Aorta (tissue), 5 donors: Measurements from ENCODE around the gene VPS13D. TPM values are rescaled to one million over a fixed set of nuclear protein-coding genes. Genes with fewer than 3 reads are reported as not detected.
A peak's percentile ranks its signal among the peaks of the same experiment; 100 is the strongest.

Experiments used
- ATAC-seq: fragments of 200-7000 bp; cut with Tn5 transposase; one replicate; pipeline ENCODE4 v1.9.1; 2022; ENCODE audit warnings: moderate library complexity; ENCODE audit not compliant: low FRiP score
- DNase-seq, 2 donors: peaks; one replicate each; pipeline ENCODE4 v3.0.0-alpha.2; 2020
- H3K27ac ChIP-seq, 2 donors: one replicate each; pipeline ENCODE4 v1.5.1; 2013; ENCODE audit warnings: low read length in 2 of 2, mild to moderate bottlenecking in 2 of 2, moderate library complexity in 2 of 2, control low read depth in 1 of 2, inconsistent platforms in 1 of 2, low read depth in 1 of 2
- H3K27me3 ChIP-seq, 2 donors: one replicate each; pipeline ENCODE4 v1.6.1; 2013; ENCODE audit warnings: control low read depth in 1 of 2, low read length in 1 of 2, mild to moderate bottlenecking in 1 of 2, moderate library complexity in 1 of 2; ENCODE audit not compliant: insufficient read depth in 2 of 2, control insufficient read depth in 1 of 2
- H3K36me3 ChIP-seq, 2 donors: one replicate each; pipeline ENCODE4 v1.6.1; 2013; ENCODE audit warnings: control low read depth in 1 of 2, low read length in 1 of 2, mild to moderate bottlenecking in 1 of 2; ENCODE audit not compliant: insufficient read depth in 2 of 2, control insufficient read depth in 1 of 2
- H3K4me1 ChIP-seq, 2 donors: one replicate each; pipeline ENCODE4 v1.6.1; 2013; ENCODE audit warnings: low read length in 2 of 2, control low read depth in 1 of 2, mild to moderate bottlenecking in 1 of 2, moderate library complexity in 1 of 2; ENCODE audit not compliant: insufficient read depth in 2 of 2, control insufficient read depth in 1 of 2
- H3K4me3 ChIP-seq, 2 donors: one replicate each; pipeline ENCODE4 v1.5.1; 2013; ENCODE audit warnings: low read length in 2 of 2, control low read depth in 1 of 2, mild to moderate bottlenecking in 1 of 2
- H3K9me3 ChIP-seq: one replicate; pipeline ENCODE4 v1.6.1; 2013; ENCODE audit warnings: mild to moderate bottlenecking, low read length; ENCODE audit not compliant: control insufficient read depth
- whole genome bisulfite sequencing, 2 donors: extraction: QIAGEN DNeasy Blood & Tissue Kit; methylation state at CpG; one replicate each; pipeline ENCODE4 v1.1.7; 2013; 5-methylcytosine and 5-hydroxymethylcytosine counted together
- intact Hi-C, 2 donors: fragments of 100-400 bp; cut with DNase I; formaldehyde crosslinking; loops; one replicate each; pipeline versions ENCODE4 v1.14.2 to v1.15.0; 2022
- polyA plus RNA-seq, 2 donors: library from polyadenylated mRNA; stranded (reverse); fragments of 200-250 nt; gene quantifications; one replicate each; pipeline ENCODE4 v1.2.3, GENCODE V29; 2013
- total RNA-seq, 2 donors: library from RNA; stranded (reverse); fragmentation: NEBNext Ultra II Directional; extraction: Animal tissue kit (Norgen Biotek cat#: 25700); gene quantifications; one replicate each; pipeline ENCODE4 v1.2.1, GENCODE V29; 2021
- donor health status: healthy with polysubstance abuse.
- donor health status: Bipolar disorder and iron deficiency.
- donor health status: DM: no; HTN: no; CAD: no.
- donor health status: DM: no; HTN: no; CAD: no.
- donor health status: DM: yes; HTN: yes; CAD: no.

VPS13D gene
- total and polyA plus RNA-seq, 4 donors = 15.8 to 134 (median 58.9) TPM

GRCh38 chr1:12491656-12492055, 261.8 kb downstream of the VPS13D start:
- H3K36me3 ChIP-seq = peaks cover 0 to 3% of the 10 kb centered on the region in 2 donors
- 96 to 97% methylated on average over 5 of the region's 5 CpGs for WGBS, 2 donors
- intact Hi-C loops = no loop called here
- H3K4me1 ChIP-seq = peaks cover 0 to 5% of the 10 kb centered on the region in 2 donors
- no peaks in the 10 kb centered on the region for H3K27me3 ChIP-seq
- H3K27ac ChIP-seq = no peak overlapping the region
- no peaks in the 10 kb centered on the region for H3K9me3 ChIP-seq
- ATAC-seq (no peak), DNase-seq (no peak)
- H3K4me3 ChIP-seq = no peak overlapping the region

- intact Hi-C loops = loop anchor here (5.0 kb wide), 2 partner anchors 57 to 122 kb away; partner anchors contain the start of gene DHRS3 (in 1 of the 2)
- ATAC-seq (peak; percentile 15), DNase-seq (no peak)
These were observed 265.9 kb downstream of the VPS13D start for GRCh38 chr1:12495725-12496124.

GRCh38 chr1:12496154-12496961, 266.5 kb downstream of the VPS13D start:
- peak; percentile 88 for ATAC-seq
- no peaks in the 10 kb centered on the region for H3K36me3 ChIP-seq
- no peak overlapping the region for H3K4me3 ChIP-seq
- H3K27ac ChIP-seq = peak overlapping the region; percentile 50 to 91
- H3K4me1 ChIP-seq = peaks cover 2 to 8% of the 10 kb centered on the region in 2 donors
- no peaks in the 10 kb centered on the region for H3K27me3 ChIP-seq
- no peaks in the 10 kb centered on the region for H3K9me3 ChIP-seq
- WGBS, 2 donors = 10 to 11% methylated on average over 9 of the region's 9 CpGs
- DNase-seq = no peak
- intact Hi-C loops = loop anchor here (5.0 kb wide), 2 partner anchors 56 to 121 kb away; partner anchors contain the start of gene DHRS3 (in 1 of the 2)

More at GRCh38 chr1:12495725-12496124, 265.9 kb downstream of the VPS13D start:
- H3K27me3 ChIP-seq = no peaks in the 10 kb centered on the region
- H3K9me3 ChIP-seq = no peaks in the 10 kb centered on the region
- 61 to 69% methylated on average over 11 of the region's 11 CpGs for WGBS, 2 donors
- H3K4me3 ChIP-seq = no peak overlapping the region
- peak overlapping the region; percentile 2 to 97 for H3K27ac ChIP-seq
- peaks cover 2 to 8% of the 10 kb centered on the region in 2 donors for H3K4me1 ChIP-seq
- no peaks in the 10 kb centered on the region for H3K36me3 ChIP-seq

- Histone ChIP-seq H3K9me3 (no peaks in the 10 kb centered on the region), H3K27ac (no peak overlapping the region), H3K4me3 (no peak overlapping the region), H3K27me3 (no peaks in the 10 kb centered on the region), H3K4me1 (peaks cover 2 to 8% of the 10 kb centered on the region in 2 donors), H3K36me3 (no peaks in the 10 kb centered on the region)
- WGBS, 2 donors = 78 to 81% methylated on average over 13 of the region's 13 CpGs
- ATAC-seq (no peak), DNase-seq (peak in 1 of 2 donors; percentile 53)
- intact Hi-C loops = loop anchor here (5.0 kb wide), 2 partner anchors 53 to 118 kb away; partner anchors contain the start of gene DHRS3 (in 1 of the 2)
These were observed 269.9 kb downstream of the VPS13D start for GRCh38 chr1:12499539-12500240.

- ATAC-seq (no peak), DNase-seq (no peak)
- Histone ChIP-seq H3K9me3 (no peaks in the 10 kb centered on the region), H3K4me1 (peaks cover 2% of the 10 kb centered on the region in 2 donors), H3K27me3 (no peaks in the 10 kb centered on the region), H3K36me3 (no peaks in the 10 kb centered on the region), H3K27ac (no peak overlapping the region), H3K4me3 (no peak overlapping the region)
- intact Hi-C loops = no loop called here
- WGBS, 2 donors = 86 to 87% methylated on average over 9 of the region's 9 CpGs
These were observed 271.8 kb downstream of the VPS13D start for GRCh38 chr1:12501661-12502060.

GRCh38 chr1:12502336-12503109, 272.7 kb downstream of the VPS13D start:
- 90 to 95% methylated on average over 11 of the region's 11 CpGs for WGBS, 2 donors
- peaks cover 0 to under 1% of the 10 kb centered on the region in 2 donors for H3K36me3 ChIP-seq
- no peak overlapping the region for H3K27ac ChIP-seq
- ATAC-seq = no peak
- H3K9me3 ChIP-seq = no peaks in the 10 kb centered on the region
- no peaks in the 10 kb centered on the region for H3K27me3 ChIP-seq
- peak in 1 of 2 donors; percentile 21 for DNase-seq
- H3K4me1 ChIP-seq = peaks cover 0 to 2% of the 10 kb centered on the region in 2 donors
- intact Hi-C loops = no loop called here
- no peak overlapping the region for H3K4me3 ChIP-seq

- peaks cover 0 to 2% of the 10 kb centered on the region in 2 donors for H3K4me1 ChIP-seq
- H3K36me3 ChIP-seq = peaks cover 0 to 2% of the 10 kb centered on the region in 2 donors
These were observed 273.9 kb downstream of the VPS13D start for GRCh38 chr1:12503709-12504108.

GRCh38 chr1:12504601-12505000, 274.8 kb downstream of the VPS13D start:
- ATAC-seq (peak; percentile 31), DNase-seq (no peak)
- H3K36me3 ChIP-seq = peaks cover 0 to 2% of the 10 kb centered on the region in 2 donors
- WGBS, 2 donors = 36 to 58% methylated on average over 11 of the region's 11 CpGs
- H3K4me1 ChIP-seq = no peaks in the 10 kb centered on the region
- intact Hi-C loops = no loop called here
- H3K27me3 ChIP-seq = no peaks in the 10 kb centered on the region
- no peaks in the 10 kb centered on the region for H3K9me3 ChIP-seq
- no peak overlapping the region for H3K4me3 ChIP-seq
- H3K27ac ChIP-seq = no peak overlapping the region

More at GRCh38 chr1:12503709-12504108, 273.9 kb downstream of the VPS13D start:
- intact Hi-C loops = no loop called here
- no peak for ATAC-seq
- Histone ChIP-seq H3K9me3 (no peaks in the 10 kb centered on the region), H3K4me3 (no peak overlapping the region), H3K27ac (no peak overlapping the region), H3K27me3 (no peaks in the 10 kb centered on the region)
- peak in 1 of 2 donors; percentile 25 for DNase-seq
- 78 to 89% methylated on average over 8 of the region's 8 CpGs for whole genome bisulfite sequencing, 2 donors
